Measurements from ENCODE around the gene LILRB4.
"Not testable (repeated sequence)": the region's sequence is repeated elsewhere in the genome, so short reads cannot be mapped to it uniquely, and the experiment has no call there.

Gene LILRB4

GRCh38 chr19:54662730-54663129, at the start of gene LILRB4:
LILRB4 (plus strand) TSS chr19:54662985; CDS start chr19:54663034, 49 bp downstream.
- DNase-seq = no peak

- no peak for DNase-seq
Measured at GRCh38 chr19:54614726-54615125, 48.1 kb upstream of the LILRB4 start.

GRCh38 chr19:54616057-54616456, 46.7 kb upstream of the LILRB4 start:
- no peak for DNase-seq

DNA sequence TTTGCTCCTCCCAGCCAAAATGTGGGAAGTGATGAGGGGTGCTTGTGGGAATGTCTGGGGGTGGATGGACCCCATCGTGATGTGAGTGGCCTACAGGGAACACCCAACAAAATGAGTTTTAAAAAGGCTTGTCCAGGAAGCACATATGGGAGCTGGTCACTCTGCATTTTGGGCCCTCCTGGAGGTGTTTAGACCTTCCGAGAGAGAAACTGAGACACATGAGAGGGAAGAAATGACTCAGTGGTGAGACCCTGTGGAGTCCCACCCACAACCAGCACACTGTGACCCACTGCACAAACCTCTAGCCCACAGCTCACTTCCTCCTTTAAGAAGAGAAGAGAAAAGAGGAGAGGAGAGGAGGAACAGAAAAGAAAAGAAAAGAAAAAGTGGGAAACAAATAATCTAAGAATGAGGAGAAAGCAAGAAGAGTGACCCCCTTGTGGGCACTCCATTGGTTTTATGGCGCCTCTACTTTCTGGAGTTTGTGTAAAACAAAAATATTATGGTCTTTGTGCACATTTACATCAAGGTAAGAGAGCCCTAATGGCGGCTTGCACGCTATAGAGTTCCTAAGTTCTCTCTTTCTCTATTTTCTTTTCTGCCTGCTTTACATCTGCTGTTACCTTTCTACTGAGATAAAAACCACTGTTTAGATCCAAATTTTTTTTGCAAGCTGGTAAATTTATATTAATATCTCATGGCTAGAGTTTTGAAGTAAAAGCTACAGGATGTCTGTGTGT, 45.8 kb upstream of the LILRB4 start:
- no peak for DNase-seq

- DNase-seq = no peak
Measured at GRCh38 chr19:54620464-54620863, 42.3 kb upstream of the LILRB4 start.

DNA sequence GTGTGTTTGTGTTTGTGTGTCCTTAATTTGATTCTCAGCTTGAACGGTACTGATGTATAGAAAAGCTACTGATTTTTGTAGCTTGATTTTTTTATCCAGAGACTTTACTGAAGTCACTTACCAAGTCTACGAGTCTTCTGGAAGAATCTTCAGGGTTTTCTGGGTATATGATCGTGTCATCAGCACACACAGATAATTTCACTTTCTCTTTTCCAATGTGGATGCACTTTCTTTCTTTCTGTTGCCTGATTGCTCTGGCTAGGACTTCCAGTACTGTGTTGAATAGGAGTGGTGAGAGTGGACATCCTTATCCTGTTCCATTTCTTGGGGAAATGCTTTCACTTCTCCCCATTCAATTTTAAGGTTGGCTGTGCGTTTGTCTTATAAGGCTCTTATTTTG, 40.4 kb upstream of the LILRB4 start:
- no peak for DNase-seq

- DNase-seq = not testable (repeated sequence)
Measured at GRCh38 chr19:54624234-54624633, 38.6 kb upstream of the LILRB4 start.

- DNase-seq = not testable (repeated sequence)
Measured at GRCh38 chr19:54624934-54625730, 37.7 kb upstream of the LILRB4 start.

DNA sequence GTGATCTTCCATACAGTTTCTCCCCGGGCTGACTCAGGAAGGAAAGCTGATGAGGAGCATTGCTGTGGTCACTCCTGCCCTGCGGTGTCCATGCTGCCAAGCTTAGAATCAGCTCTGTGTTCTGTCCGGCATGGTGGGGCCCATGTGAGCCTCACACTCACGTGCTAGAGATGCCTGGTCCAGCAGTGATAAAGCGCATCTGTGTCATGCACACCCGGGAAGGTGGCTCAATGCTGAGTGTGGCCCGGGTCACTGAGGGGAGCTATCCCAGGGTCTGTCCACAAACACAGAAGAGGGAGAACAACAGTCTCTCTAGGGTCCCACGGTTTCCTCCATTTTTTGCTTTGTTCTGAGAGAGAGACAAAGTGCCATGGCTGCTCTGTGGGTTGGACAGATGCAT, 36.0 kb upstream of the LILRB4 start:
- no peak for DNase-seq

DNA sequence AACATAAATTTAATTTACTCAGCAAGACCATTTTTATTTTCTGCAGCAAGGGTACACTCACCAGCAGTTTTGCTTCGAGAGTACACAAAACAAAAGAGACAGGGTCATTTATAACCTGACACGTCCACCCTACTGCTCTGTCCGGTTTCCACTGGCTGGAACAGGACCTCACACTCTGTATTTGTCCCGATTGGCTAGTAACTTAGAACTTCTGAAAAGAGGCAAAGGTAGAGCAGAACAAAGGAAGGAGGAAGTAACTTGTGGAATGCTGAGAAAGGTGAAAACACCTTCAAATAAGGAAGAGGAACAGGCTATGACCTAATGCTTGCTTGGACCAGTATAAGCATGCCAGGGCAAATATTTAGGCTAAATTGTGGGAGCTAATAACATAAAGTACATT, 34.9 kb upstream of the LILRB4 start:
- DNase-seq = not testable (repeated sequence)

- DNase-seq = not testable (repeated sequence)
Measured at GRCh38 chr19:54630262-54630661, 32.5 kb upstream of the LILRB4 start, which contains the start of gene LILRB1. LILRB1 (plus strand) TSS chr19:54630484; CDS start chr19:54631074, 590 bp downstream.

GRCh38 chr19:54630782-54631181, 32.0 kb upstream of the LILRB4 start:
- DNase-seq = no peak

- DNase-seq = not testable (repeated sequence)
Measured at GRCh38 chr19:54631489-54632337, 31.1 kb upstream of the LILRB4 start.

DNA sequence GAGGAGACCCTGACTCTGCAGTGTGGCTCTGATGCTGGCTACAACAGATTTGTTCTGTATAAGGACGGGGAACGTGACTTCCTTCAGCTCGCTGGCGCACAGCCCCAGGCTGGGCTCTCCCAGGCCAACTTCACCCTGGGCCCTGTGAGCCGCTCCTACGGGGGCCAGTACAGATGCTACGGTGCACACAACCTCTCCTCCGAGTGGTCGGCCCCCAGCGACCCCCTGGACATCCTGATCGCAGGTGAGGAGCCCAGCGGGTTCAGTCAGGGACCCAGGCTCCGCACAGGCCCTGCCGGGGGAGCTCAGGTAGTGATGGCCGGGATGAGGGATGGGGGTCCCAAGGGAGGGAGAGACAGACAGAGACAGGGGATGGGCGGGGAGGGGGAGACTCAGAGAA, 30.3 kb upstream of the LILRB4 start:
- not testable (repeated sequence) for DNase-seq

GRCh38 chr19:54633401-54633800, 29.4 kb upstream of the LILRB4 start:
- no peak for DNase-seq

- DNase-seq = not testable (repeated sequence)
Measured at GRCh38 chr19:54636081-54636480, 26.7 kb upstream of the LILRB4 start.

GRCh38 chr19:54638683-54639082, 24.1 kb upstream of the LILRB4 start:
- DNase-seq = no peak

GRCh38 chr19:54642953-54643352, 19.8 kb upstream of the LILRB4 start:
- DNase-seq = not testable (repeated sequence)

GRCh38 chr19:54643583-54643982, 19.2 kb upstream of the LILRB4 start:
- not testable (repeated sequence) for DNase-seq

DNA sequence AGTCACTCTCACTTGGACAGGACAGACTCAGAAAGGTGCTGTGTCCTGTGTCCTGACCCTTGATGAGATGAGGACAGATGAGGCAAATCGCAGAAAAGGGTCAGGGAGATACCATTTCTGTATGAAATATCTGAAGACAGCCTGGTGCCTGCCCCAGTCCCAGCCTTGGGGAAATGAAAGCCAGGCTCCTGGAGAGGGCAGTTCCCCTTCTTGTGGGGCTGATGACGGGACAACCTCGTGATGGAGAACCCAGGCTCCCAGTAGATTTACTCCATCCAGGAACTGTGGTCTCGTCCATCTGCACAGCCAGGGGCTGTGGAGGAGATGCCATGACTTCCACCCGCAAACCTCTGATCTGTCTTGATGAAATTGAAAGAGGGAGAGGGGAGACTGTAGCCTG, 18.7 kb upstream of the LILRB4 start:
- DNase-seq = no peak

DNA sequence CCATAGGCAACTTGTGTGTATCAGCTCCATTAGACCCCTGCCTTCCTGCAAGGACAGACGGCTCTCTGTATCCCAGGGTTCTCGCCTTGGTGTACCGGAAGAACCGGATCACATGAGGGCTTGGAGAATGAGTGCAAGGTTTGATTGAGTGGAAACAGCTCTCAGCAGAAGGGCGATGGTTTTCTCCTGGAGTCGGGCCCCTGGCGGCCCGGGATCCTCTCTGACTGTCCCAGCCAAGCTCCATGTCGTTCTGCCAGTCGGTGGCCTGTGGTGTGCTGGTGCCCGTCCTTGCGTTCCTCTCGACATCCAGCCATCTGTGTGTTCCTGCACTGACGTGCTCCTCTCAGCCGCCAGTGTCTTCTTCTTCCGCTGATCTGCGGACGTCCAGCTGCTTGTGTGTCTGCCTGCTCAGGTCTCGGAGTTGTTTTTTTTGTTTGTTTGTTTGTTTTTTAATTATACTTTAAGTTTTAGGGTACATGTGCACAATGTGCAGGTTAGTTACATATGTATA, 16.4 kb upstream of the LILRB4 start:
- no peak for DNase-seq

DNA sequence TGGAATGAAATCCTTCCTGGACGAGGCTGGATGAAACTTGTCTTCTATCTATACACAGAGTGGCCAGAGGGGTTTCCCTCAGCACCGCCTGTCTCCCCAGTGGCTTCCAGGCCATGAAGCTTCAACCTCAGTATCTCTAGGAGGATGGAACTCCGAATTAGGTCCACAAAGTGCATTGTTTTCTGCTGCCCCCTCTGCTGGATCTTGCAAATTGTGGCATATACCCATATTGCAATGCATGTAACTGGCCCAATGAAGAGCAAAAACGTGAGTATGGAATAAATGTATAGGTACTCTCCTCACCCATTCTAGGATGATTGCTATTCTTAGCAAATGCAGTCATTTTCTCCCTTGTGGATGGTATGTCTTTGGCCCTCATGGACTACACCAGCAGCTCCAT, 14.7 kb upstream of the LILRB4 start:
- DNase-seq = no peak

GRCh38 chr19:54650108-54650655, 12.6 kb upstream of the LILRB4 start:
- DNase-seq = no peak
